PFSK-1 (cell line): ENCODE measurements around the gene OPN1SW.

Source experiments
- POLR2AphosphoS5 ChIP-seq: IDR thresholded peaks from 2 replicates; pipeline ENCODE4 v1.6.1; 2012; ENCODE audit warnings: low read depth, mild to moderate bottlenecking, control low read depth, low read length, moderate library complexity
- REST ChIP-seq, 2 experiments: IDR thresholded peaks; 2 replicates each; pipeline versions ENCODE4 v1.6.1 to v1.8.0; 2011 to 2012; ENCODE audit warnings: low read depth in 2 of 2, low read length in 2 of 2, control low read depth in 1 of 2, inconsistent platforms in 1 of 2, mild to moderate bottlenecking in 1 of 2, moderate library complexity in 1 of 2; ENCODE audit not compliant: insufficient read depth in 1 of 2
- SIN3A ChIP-seq: IDR thresholded peaks from 2 replicates; pipeline ENCODE4 v1.6.1; 2012; ENCODE audit warnings: mild to moderate bottlenecking, low read length, moderate library complexity, borderline replicate concordance; ENCODE audit not compliant: insufficient read depth
- TAF1 ChIP-seq: IDR thresholded peaks from 2 replicates; pipeline ENCODE4 v1.6.1; 2012; ENCODE audit warnings: low read length, control low read depth, borderline replicate concordance; ENCODE audit not compliant: insufficient read depth

DNA sequence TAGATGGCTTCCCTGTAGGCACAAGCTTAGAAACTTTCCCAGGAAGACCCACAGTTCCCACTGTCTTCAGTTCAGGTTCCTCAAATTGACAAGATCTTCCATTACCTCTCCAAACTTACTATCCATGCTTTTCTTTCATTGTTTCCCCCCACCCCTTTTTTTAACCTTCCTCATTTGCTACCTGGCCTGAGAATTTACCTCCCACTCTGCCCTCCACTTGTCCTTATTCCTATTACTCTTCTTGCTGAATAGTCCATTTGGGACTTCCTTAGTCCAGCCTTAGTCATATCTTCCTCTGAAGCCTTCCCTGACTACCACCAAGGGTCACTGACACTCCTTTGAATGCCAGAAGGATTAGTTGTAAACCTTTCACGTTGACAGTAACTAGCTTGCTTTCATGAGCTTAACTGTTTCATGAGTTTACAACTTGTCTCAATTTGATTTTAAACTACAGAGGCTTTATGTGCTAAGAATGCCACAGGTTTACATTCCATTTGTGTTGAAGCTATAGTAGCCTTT lies 37.7 kb downstream of the OPN1SW start:
- no peak for TF ChIP-seq POLR2AphosphoS5
- TF ChIP-seq SIN3A = no peak
- no peak for TF ChIP-seq TAF1
- TF ChIP-seq REST (IDR thresholded peaks at IDR 0.05; ENCODE audit: insufficient read depth in 1 of 2, low read depth in 2 of 2, low read length in 2 of 2) = no peak
